Measurements from ENCODE around the gene PARVA.
"Not testable (repeated sequence)": the region's sequence is repeated elsewhere in the genome, so short reads cannot be mapped to it uniquely, and the experiment has no call there.

Gene PARVA

DNA sequence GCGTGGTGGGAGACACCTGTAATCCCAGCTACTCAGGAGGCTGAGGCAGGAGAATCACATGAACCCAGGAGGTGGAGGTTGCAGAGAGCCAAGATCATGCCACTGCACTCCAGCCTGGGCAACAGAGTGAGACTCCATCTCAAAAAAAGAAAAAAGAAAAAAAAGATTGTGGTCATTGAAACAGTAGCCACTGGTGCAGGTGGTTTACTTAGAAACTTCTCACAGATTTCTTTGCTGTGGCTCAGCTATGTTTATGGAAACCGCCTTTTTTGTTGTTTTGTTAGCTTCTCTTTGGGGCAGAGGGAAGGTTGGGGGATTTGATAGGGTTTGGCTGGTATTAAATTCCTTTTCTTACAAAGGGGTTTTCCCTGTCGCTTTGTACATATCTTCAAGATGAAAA lies 19.7 kb upstream of the PARVA start:
- not testable (repeated sequence) for H3K4me3 ChIP-seq (ENCODE audit: insufficient read depth, low read depth, low read length, poor library complexity, severe bottlenecking); DNase-seq; H3K9me3 ChIP-seq (ENCODE audit: control insufficient read depth, low read length); H3K27ac ChIP-seq (ENCODE audit: insufficient read depth, low read length, poor library complexity, severe bottlenecking); H3K36me3 ChIP-seq (ENCODE audit: control insufficient read depth, insufficient read depth, low read length); H3K27me3 ChIP-seq (replicated peaks; ENCODE audit: control insufficient read depth, insufficient read depth, low read length, poor library complexity, severe bottlenecking)
- peaks cover 15% of the 10 kb centered on the region for H3K4me1 ChIP-seq (ENCODE audit: control insufficient read depth, insufficient read depth, low read length, poor library complexity, severe bottlenecking)

DNA sequence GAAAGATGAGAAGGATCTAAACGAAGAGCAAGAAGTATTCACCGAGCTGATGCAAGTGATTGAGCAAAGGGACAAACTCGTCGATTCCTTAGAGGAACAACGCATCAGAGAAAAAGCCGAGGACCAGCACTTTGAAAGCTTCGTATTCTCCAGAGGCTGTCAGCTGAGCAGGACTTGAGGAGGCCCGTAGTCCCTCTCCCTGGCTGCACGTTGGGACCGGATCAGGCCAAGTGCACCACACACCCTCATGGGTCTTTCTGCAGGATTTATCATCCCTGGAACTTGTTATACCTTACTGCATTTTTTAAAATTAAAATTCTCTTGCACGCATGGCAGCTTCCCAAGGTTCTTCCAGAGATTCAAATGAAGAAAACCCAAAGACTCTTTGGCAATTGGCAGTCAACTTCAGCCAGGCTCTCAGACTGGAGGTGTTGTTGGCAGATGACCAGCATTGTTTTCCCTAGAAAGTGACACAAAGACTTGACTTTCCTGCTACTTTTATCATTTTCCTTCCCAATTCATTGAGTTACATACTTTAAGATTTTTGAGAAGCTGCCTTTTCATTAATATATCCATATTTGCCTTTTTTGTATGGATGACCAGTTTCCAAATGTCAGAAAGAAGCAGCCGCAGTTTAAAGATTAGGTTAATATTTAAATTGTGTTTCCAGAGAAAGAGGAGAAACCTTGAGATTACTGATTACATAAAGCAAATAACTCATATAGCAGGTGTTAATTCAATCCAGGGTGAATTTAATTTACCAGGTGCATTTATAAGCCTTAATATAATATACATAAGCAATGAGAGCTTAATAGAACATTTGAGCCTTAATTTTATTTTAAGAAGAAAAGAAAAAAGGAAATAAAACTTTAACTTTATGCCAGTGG lies 18.8 kb upstream of the PARVA start:
- H3K36me3 ChIP-seq (ENCODE audit: control insufficient read depth, insufficient read depth, low read length), result no peaks in the 10 kb centered on the region
- H3K4me3 ChIP-seq (ENCODE audit: insufficient read depth, low read depth, low read length, poor library complexity, severe bottlenecking), result no peak overlapping the region
- DNase-seq, result no peak
- H3K27me3 ChIP-seq (replicated peaks; ENCODE audit: control insufficient read depth, insufficient read depth, low read length, poor library complexity, severe bottlenecking), result no peaks in the 10 kb centered on the region
- peaks cover 24% of the 10 kb centered on the region for H3K4me1 ChIP-seq (ENCODE audit: control insufficient read depth, insufficient read depth, low read length, poor library complexity, severe bottlenecking)
- no peaks in the 10 kb centered on the region for H3K9me3 ChIP-seq (ENCODE audit: control insufficient read depth, low read length)
- H3K27ac ChIP-seq (ENCODE audit: insufficient read depth, low read length, poor library complexity, severe bottlenecking), result no peak overlapping the region

DNA sequence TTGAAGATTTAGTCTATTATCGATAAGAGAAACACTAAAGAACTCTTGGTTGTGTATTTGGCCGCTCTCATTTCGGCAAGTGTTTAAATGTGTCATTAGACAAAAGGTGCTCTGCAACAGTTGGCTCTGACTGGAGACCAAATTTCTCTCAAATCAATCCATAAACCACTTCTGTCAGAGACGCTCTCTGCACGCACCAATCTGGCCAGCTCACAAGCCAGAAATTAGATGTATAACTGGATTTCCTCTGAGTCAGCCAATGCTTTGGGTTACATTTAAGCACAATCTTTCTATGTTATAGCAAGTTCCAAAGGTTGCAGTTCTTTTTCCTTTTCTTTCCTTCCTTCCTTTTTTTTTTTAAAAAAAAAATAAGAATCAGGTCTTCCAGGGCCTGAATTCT lies 17.6 kb upstream of the PARVA start:
- no peak for DNase-seq
- H3K9me3 ChIP-seq (ENCODE audit: control insufficient read depth, low read length), result no peaks in the 10 kb centered on the region
- H3K36me3 ChIP-seq (ENCODE audit: control insufficient read depth, insufficient read depth, low read length), result no peaks in the 10 kb centered on the region
- H3K27me3 ChIP-seq (replicated peaks; ENCODE audit: control insufficient read depth, insufficient read depth, low read length, poor library complexity, severe bottlenecking), result no peaks in the 10 kb centered on the region
- H3K27ac ChIP-seq (ENCODE audit: insufficient read depth, low read length, poor library complexity, severe bottlenecking), result no peak overlapping the region
- no peak overlapping the region for H3K4me3 ChIP-seq (ENCODE audit: insufficient read depth, low read depth, low read length, poor library complexity, severe bottlenecking)
- H3K4me1 ChIP-seq (ENCODE audit: control insufficient read depth, insufficient read depth, low read length, poor library complexity, severe bottlenecking), result peaks cover 30% of the 10 kb centered on the region

DNA sequence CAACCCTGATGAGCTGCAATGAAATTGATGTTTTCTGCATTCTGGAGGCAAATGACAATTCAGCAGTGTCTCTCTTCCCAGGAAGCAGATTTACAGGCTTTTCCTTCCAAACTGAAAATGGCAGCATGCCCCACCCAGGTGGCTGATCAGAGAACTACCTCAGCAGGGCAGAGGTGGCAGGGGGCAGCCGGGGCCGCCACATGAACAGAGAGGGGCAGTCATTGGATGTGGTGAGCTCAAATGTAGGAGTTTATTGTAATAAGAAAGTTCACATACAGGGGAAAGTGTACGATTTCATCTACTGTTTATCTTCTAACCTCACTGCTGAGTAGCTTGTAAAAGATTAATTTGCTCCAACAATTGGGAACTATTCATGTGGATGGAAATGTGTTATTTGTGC lies 15.7 kb upstream of the PARVA start:
- Histone ChIP-seq H3K4me1 (ENCODE audit: control insufficient read depth, insufficient read depth, low read length, poor library complexity, severe bottlenecking) (peaks cover 34% of the 10 kb centered on the region), H3K9me3 (ENCODE audit: control insufficient read depth, low read length) (no peaks in the 10 kb centered on the region), H3K27me3 (replicated peaks; ENCODE audit: control insufficient read depth, insufficient read depth, low read length, poor library complexity, severe bottlenecking) (no peaks in the 10 kb centered on the region), H3K27ac (ENCODE audit: insufficient read depth, low read length, poor library complexity, severe bottlenecking) (no peak overlapping the region), H3K36me3 (ENCODE audit: control insufficient read depth, insufficient read depth, low read length) (no peaks in the 10 kb centered on the region), H3K4me3 (ENCODE audit: insufficient read depth, low read depth, low read length, poor library complexity, severe bottlenecking) (no peak overlapping the region)
- no peak for DNase-seq

DNA sequence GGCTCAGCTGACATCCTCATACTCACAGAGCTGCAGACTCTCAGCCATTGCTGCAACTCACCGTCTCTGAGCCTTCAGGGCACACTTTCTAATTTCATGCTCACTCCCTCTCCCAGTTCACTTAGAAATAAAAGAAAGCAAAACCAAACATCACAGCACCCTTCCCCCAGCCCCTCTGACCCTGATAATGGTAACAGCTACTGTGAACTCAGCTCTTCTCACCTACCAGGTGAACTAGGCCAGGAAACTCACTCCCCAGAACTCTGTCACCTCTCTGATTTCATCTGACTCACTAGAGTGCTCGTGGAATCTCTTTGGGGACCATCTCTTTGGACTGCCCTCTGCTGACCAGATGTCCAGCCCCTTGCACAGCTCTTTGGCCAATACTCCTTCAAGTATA lies 14.5 kb upstream of the PARVA start:
- Histone ChIP-seq H3K9me3 (ENCODE audit: control insufficient read depth, low read length) (no peaks in the 10 kb centered on the region), H3K36me3 (ENCODE audit: control insufficient read depth, insufficient read depth, low read length) (no peaks in the 10 kb centered on the region), H3K27me3 (replicated peaks; ENCODE audit: control insufficient read depth, insufficient read depth, low read length, poor library complexity, severe bottlenecking) (no peaks in the 10 kb centered on the region), H3K4me1 (ENCODE audit: control insufficient read depth, insufficient read depth, low read length, poor library complexity, severe bottlenecking) (peaks cover 30% of the 10 kb centered on the region), H3K27ac (ENCODE audit: insufficient read depth, low read length, poor library complexity, severe bottlenecking) (peak overlapping the region; percentile 5), H3K4me3 (ENCODE audit: insufficient read depth, low read depth, low read length, poor library complexity, severe bottlenecking) (no peak overlapping the region)
- no peak for DNase-seq

DNA sequence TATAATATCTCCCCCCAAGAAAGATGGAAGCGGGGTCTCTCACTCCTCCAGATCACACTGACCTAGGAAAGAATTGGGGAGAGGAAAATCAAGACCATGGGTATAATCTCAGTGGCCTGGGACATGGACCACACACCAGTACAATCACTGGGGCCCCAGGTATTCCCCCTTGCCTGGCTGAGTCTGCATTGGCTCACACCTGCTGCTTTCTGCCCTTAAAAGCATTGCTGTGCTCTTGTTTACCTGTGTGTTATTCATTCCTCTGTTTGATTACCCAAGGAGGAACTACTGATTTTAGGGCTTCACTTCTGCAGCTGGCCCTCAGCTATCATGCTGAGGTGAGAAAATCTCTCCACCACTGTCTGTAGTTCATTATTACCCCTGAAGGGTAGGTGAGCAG lies 14.0 kb upstream of the PARVA start:
- H3K9me3 ChIP-seq (ENCODE audit: control insufficient read depth, low read length), result no peaks in the 10 kb centered on the region
- no peak overlapping the region for H3K4me3 ChIP-seq (ENCODE audit: insufficient read depth, low read depth, low read length, poor library complexity, severe bottlenecking)
- peaks cover 30% of the 10 kb centered on the region for H3K4me1 ChIP-seq (ENCODE audit: control insufficient read depth, insufficient read depth, low read length, poor library complexity, severe bottlenecking)
- H3K27ac ChIP-seq (ENCODE audit: insufficient read depth, low read length, poor library complexity, severe bottlenecking), result peak overlapping the region; percentile 5
- DNase-seq, result no peak
- no peaks in the 10 kb centered on the region for H3K36me3 ChIP-seq (ENCODE audit: control insufficient read depth, insufficient read depth, low read length)
- H3K27me3 ChIP-seq (replicated peaks; ENCODE audit: control insufficient read depth, insufficient read depth, low read length, poor library complexity, severe bottlenecking), result no peaks in the 10 kb centered on the region

DNA sequence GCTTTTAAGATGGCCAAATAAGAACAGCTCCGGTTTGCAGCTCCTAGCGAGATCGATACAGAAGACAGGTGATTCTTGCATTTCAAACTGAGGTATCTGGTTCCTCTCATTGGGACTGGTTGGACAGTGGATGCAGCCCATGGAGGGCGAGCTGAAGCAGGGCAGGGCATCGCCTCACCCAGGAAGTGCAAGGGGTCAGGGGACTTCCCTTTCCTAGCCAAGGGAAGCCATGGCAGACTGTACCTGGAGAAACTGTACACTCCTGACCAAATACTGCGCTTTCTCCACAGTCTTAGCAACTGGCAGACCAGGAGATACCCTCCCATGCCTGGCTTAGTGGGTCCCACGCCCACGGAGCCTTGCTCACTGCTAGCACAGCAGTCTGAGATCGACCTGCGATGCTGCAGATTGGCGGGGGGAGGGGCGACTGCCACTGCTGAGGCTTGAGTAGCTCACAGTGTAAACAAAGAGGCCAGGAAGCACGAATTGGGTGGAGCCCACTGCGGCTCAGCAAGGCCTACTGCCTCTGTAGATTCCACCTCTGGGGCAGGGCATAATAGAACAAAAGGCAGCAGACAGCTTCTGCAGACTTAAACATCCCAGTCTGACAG lies 11.3 kb upstream of the PARVA start:
- peak overlapping the region; percentile 2 for H3K4me3 ChIP-seq (ENCODE audit: insufficient read depth, low read depth, low read length, poor library complexity, severe bottlenecking)
- H3K27ac ChIP-seq (ENCODE audit: insufficient read depth, low read length, poor library complexity, severe bottlenecking); H3K9me3 ChIP-seq (ENCODE audit: control insufficient read depth, low read length); H3K36me3 ChIP-seq (ENCODE audit: control insufficient read depth, insufficient read depth, low read length); H3K27me3 ChIP-seq (replicated peaks; ENCODE audit: control insufficient read depth, insufficient read depth, low read length, poor library complexity, severe bottlenecking): not testable (repeated sequence)
- H3K4me1 ChIP-seq (ENCODE audit: control insufficient read depth, insufficient read depth, low read length, poor library complexity, severe bottlenecking), result peaks cover 30% of the 10 kb centered on the region
- peak; percentile 13 to 46 (median 38) for DNase-seq

DNA sequence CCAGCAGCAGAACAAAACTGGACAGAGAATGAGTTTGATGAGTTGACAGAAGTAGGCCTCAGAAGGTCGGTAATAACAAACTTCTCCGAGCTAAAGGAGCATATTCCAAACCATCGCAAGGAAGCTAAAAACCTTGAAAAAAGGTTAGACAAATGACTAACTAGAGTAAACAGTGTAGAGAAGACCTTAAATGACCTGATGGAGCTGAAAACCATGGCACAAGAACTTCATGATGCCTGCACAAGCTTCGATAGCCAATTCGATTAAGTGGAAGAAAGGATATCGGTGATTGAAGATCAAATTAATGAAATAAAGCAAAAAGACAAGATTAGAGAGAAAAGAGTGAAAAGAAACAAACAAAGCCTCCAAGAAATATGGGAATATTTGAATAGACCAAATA lies 10.3 kb upstream of the PARVA start:
- not testable (repeated sequence) for H3K4me3 ChIP-seq (ENCODE audit: insufficient read depth, low read depth, low read length, poor library complexity, severe bottlenecking); DNase-seq; H3K27ac ChIP-seq (ENCODE audit: insufficient read depth, low read length, poor library complexity, severe bottlenecking); H3K9me3 ChIP-seq (ENCODE audit: control insufficient read depth, low read length); H3K27me3 ChIP-seq (replicated peaks; ENCODE audit: control insufficient read depth, insufficient read depth, low read length, poor library complexity, severe bottlenecking); H3K36me3 ChIP-seq (ENCODE audit: control insufficient read depth, insufficient read depth, low read length)
- H3K4me1 ChIP-seq (ENCODE audit: control insufficient read depth, insufficient read depth, low read length, poor library complexity, severe bottlenecking), result peaks cover 30% of the 10 kb centered on the region

DNA sequence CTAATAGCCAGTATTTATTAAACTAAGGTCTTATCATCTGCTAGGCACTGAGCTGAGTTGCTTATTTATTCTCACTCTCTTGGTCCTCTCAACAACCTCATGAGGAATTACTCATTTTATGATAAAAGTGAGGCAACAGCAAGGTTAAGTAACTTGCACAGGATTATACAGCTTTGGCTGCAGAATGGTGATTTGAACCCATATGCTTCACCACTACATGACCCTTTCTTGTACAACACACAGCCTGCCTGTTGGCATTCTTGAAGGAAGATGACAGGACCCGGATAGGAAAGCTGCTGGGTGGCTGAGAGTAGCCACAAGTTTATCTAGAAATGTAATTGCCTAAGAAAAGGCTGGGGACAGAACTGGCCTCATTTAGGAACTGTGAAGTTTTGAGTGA lies 5.3 kb upstream of the PARVA start:
- Histone ChIP-seq H3K36me3 (ENCODE audit: control insufficient read depth, insufficient read depth, low read length) (no peaks in the 10 kb centered on the region), H3K27ac (ENCODE audit: insufficient read depth, low read length, poor library complexity, severe bottlenecking) (no peak overlapping the region), H3K9me3 (ENCODE audit: control insufficient read depth, low read length) (no peaks in the 10 kb centered on the region), H3K27me3 (replicated peaks; ENCODE audit: control insufficient read depth, insufficient read depth, low read length, poor library complexity, severe bottlenecking) (no peaks in the 10 kb centered on the region), H3K4me3 (ENCODE audit: insufficient read depth, low read depth, low read length, poor library complexity, severe bottlenecking) (no peak overlapping the region), H3K4me1 (ENCODE audit: control insufficient read depth, insufficient read depth, low read length, poor library complexity, severe bottlenecking) (peaks cover 3% of the 10 kb centered on the region)
- no peak for DNase-seq

DNA sequence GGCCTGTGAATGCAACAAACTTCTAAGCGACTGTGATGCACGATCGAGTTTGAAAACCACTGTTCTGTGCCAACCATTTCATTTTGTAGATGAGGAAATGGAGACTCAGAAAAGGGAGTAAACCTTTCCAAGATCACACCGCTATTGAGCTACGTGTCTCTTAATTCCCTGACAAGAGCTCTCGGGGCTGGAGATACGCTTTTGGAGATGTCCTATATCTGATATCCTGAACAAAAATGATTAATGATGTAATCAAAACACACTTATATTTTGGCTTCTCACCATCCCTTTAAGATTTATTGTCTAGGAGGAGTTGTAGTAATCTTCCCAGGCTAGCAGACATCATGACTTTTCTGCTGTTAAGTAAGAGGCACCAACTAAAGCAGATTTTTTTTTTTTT lies 1.7 kb upstream of the PARVA start:
- no peaks in the 10 kb centered on the region for H3K27me3 ChIP-seq (replicated peaks; ENCODE audit: control insufficient read depth, insufficient read depth, low read length, poor library complexity, severe bottlenecking)
- no peaks in the 10 kb centered on the region for H3K9me3 ChIP-seq (ENCODE audit: control insufficient read depth, low read length)
- H3K4me1 ChIP-seq (ENCODE audit: control insufficient read depth, insufficient read depth, low read length, poor library complexity, severe bottlenecking), result peaks cover 5% of the 10 kb centered on the region
- H3K4me3 ChIP-seq (ENCODE audit: insufficient read depth, low read depth, low read length, poor library complexity, severe bottlenecking), result no peak overlapping the region
- H3K27ac ChIP-seq (ENCODE audit: insufficient read depth, low read length, poor library complexity, severe bottlenecking), result no peak overlapping the region
- no peak for DNase-seq
- H3K36me3 ChIP-seq (ENCODE audit: control insufficient read depth, insufficient read depth, low read length), result no peaks in the 10 kb centered on the region
